Daoy (cell line): ENCODE data around the gene SLC12A1. TPM values are rescaled to one million over a fixed set of nuclear protein-coding genes. Genes with fewer than 3 reads are reported as not detected.
A peak's percentile ranks its signal among the peaks of the same experiment; 100 is the strongest.

Source experiments
- DNase-seq: peaks from one replicate; pipeline ENCODE4 v3.0.0-alpha.2; 2015; ENCODE audit warnings: low read depth
- total RNA-seq: library from RNA; depleted of rRNA; stranded (reverse); fragments of >200 nt; shearing (Covaris generic); gene quantifications from 2 replicates; pipeline ENCODE4 v1.2.3, GENCODE V29; 2014

SLC12A1 gene
- total RNA-seq, 1 experiment from 2014 or later: not detected

GRCh38 chr15:48242535-48242934, 36.4 kb downstream of the SLC12A1 start:
- no peak for DNase-seq

- DNase-seq: peak; percentile 11
Observed at GRCh38 chr15:48244921-48245320, 38.8 kb downstream of the SLC12A1 start.

GRCh38 chr15:48248414-48248813, 42.3 kb downstream of the SLC12A1 start:
- DNase-seq: no peak

GRCh38 chr15:48250640-48251076, 44.6 kb downstream of the SLC12A1 start:
- peak; percentile 58 for DNase-seq

GRCh38 chr15:48253172-48253571, 47.1 kb downstream of the SLC12A1 start:
- no peak for DNase-seq

GRCh38 chr15:48265135-48265534, 59.0 kb downstream of the SLC12A1 start:
- no peak for DNase-seq

- peak; percentile 48 for DNase-seq
Observed at GRCh38 chr15:48266024-48266689, 60.1 kb downstream of the SLC12A1 start.

GRCh38 chr15:48267766-48268165, 61.7 kb downstream of the SLC12A1 start:
- DNase-seq: no peak

GRCh38 chr15:48273049-48273448, 66.9 kb downstream of the SLC12A1 start:
- no peak for DNase-seq

- DNase-seq: no peak
Observed at GRCh38 chr15:48278666-48279065, 72.6 kb downstream of the SLC12A1 start.

GRCh38 chr15:48279608-48280007, 73.5 kb downstream of the SLC12A1 start:
- no peak for DNase-seq

- no peak for DNase-seq
Observed at GRCh38 chr15:48281674-48282073, 75.6 kb downstream of the SLC12A1 start.

GRCh38 chr15:48282216-48282615, 76.1 kb downstream of the SLC12A1 start:
- no peak for DNase-seq

- no peak for DNase-seq
Observed at GRCh38 chr15:48283396-48284145, 77.5 kb downstream of the SLC12A1 start.

- DNase-seq: peak; percentile 74
Observed at GRCh38 chr15:48285329-48286214, 79.5 kb downstream of the SLC12A1 start.

GRCh38 chr15:48289628-48290027, 83.5 kb downstream of the SLC12A1 start:
- DNase-seq: no peak

- DNase-seq: no peak
Observed at GRCh38 chr15:48292458-48292857, 86.4 kb downstream of the SLC12A1 start.

- DNase-seq: no peak
Observed at GRCh38 chr15:48297668-48298067, 91.6 kb downstream of the SLC12A1 start.

- no peak for DNase-seq
Observed at GRCh38 chr15:48298914-48299313, 92.8 kb downstream of the SLC12A1 start.

GRCh38 chr15:48300038-48300437, 93.9 kb downstream of the SLC12A1 start:
- DNase-seq: no peak

- DNase-seq: no peak
Observed at GRCh38 chr15:48304398-48304797, 98.3 kb downstream of the SLC12A1 start.

- DNase-seq: no peak
Observed at GRCh38 chr15:48306639-48307038, 100.5 kb downstream of the SLC12A1 start.
